ENCODE results near the gene GRID2. TPM values are rescaled to one million over a fixed set of nuclear protein-coding genes. Genes with fewer than 3 reads are reported as not detected.

GRID2 gene
- polyA plus RNA-seq, 1 donor (not counting 4 experiments of a cell fraction or from before 2014, with no cell fraction given): not detected

- H2AFZ ChIP-seq (ENCODE audit: control insufficient read depth, low read length): no peak overlapping the region
- TF ChIP-seq EZH2 (IDR thresholded peaks at IDR 0.05; ENCODE audit: low read length): no peak
- TF ChIP-seq, protein P1, sequence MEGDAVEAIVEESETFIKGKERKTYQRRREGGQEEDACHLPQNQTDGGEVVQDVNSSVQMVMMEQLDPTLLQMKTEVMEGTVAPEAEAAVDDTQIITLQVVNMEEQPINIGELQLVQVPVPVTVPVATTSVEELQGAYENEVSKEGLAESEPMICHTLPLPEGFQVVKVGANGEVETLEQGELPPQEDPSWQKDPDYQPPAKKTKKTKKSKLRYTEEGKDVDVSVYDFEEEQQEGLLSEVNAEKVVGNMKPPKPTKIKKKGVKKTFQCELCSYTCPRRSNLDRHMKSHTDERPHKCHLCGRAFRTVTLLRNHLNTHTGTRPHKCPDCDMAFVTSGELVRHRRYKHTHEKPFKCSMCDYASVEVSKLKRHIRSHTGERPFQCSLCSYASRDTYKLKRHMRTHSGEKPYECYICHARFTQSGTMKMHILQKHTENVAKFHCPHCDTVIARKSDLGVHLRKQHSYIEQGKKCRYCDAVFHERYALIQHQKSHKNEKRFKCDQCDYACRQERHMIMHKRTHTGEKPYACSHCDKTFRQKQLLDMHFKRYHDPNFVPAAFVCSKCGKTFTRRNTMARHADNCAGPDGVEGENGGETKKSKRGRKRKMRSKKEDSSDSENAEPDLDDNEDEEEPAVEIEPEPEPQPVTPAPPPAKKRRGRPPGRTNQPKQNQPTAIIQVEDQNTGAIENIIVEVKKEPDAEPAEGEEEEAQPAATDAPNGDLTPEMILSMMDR (optimal IDR thresholded peaks at IDR 0.05 in 1 of 3, IDR thresholded peaks at IDR 0.05 in 1 of 3, conservative IDR thresholded peaks at IDR 0.05 in 1 of 3; ENCODE audit: extremely low read depth in 1 of 3, insufficient read depth in 2 of 3, low read length in 3 of 3): no peak
- H4K20me1 ChIP-seq (ENCODE audit: control insufficient read depth, extremely low read depth, insufficient read depth, low read length): no peaks in the 10 kb centered on the region
- no peaks in the 10 kb centered on the region for H3K79me2 ChIP-seq (ENCODE audit: control insufficient read depth, insufficient read depth, low read length)
- dilution Hi-C loops (cut with MboI; ENCODE audit: extremely low pct_ligation_motif_present, low sequenced_read_pairs): no loop called here
- H3K4me2 ChIP-seq (ENCODE audit: control insufficient read depth, extremely low read depth, insufficient read depth, low read depth, low read length): no peak overlapping the region
- no peaks in the 10 kb centered on the region for H3K27me3 ChIP-seq (ENCODE audit: control insufficient read depth, extremely low read depth, insufficient read depth, low read length)
- H3K9me3 ChIP-seq (ENCODE audit: control insufficient read depth, low read depth, low read length): no peaks in the 10 kb centered on the region
- no peak overlapping the region for H3K27ac ChIP-seq (ENCODE audit: control insufficient read depth, insufficient read depth, low read length)
- no peak overlapping the region for H3K4me3 ChIP-seq (ENCODE audit: control insufficient read depth in 2 of 3, extremely low read depth in 1 of 3, insufficient read depth in 2 of 3, low read depth in 1 of 3, low read length in 3 of 3)
- DNase-seq (ENCODE audit: low read depth, low spot score) (no peak), FAIRE-seq (no peak)
- H3K4me1 ChIP-seq (ENCODE audit: control insufficient read depth, extremely low read depth, insufficient read depth, low read length): no peaks in the 10 kb centered on the region
- H3K9ac ChIP-seq (ENCODE audit: control insufficient read depth, extremely low read depth, insufficient read depth, low read length): no peak overlapping the region
- H3K9me1 ChIP-seq (ENCODE audit: control insufficient read depth, extremely low read depth, insufficient read depth, low read length): no peaks in the 10 kb centered on the region
- no peaks in the 10 kb centered on the region for H3K36me3 ChIP-seq (ENCODE audit: control insufficient read depth in 2 of 2, extremely low read depth in 1 of 2, insufficient read depth in 2 of 2, low read length in 2 of 2)
Measured at GRCh38 chr4:93475730-93476129, 1172.0 kb downstream of the GRID2 start.

- Histone ChIP-seq H3K4me3 (ENCODE audit: control insufficient read depth in 2 of 3, extremely low read depth in 1 of 3, insufficient read depth in 2 of 3, low read depth in 1 of 3, low read length in 3 of 3) (no peak overlapping the region), H3K4me1 (ENCODE audit: control insufficient read depth, extremely low read depth, insufficient read depth, low read length) (no peaks in the 10 kb centered on the region), H4K20me1 (ENCODE audit: control insufficient read depth, extremely low read depth, insufficient read depth, low read length) (no peaks in the 10 kb centered on the region), H3K9me3 (ENCODE audit: control insufficient read depth, low read depth, low read length) (no peaks in the 10 kb centered on the region), H3K9me1 (ENCODE audit: control insufficient read depth, extremely low read depth, insufficient read depth, low read length) (no peaks in the 10 kb centered on the region), H3K79me2 (ENCODE audit: control insufficient read depth, insufficient read depth, low read length) (no peaks in the 10 kb centered on the region), H3K36me3 (ENCODE audit: control insufficient read depth in 2 of 2, extremely low read depth in 1 of 2, insufficient read depth in 2 of 2, low read length in 2 of 2) (no peaks in the 10 kb centered on the region), H2AFZ (ENCODE audit: control insufficient read depth, low read length) (no peak overlapping the region), H3K27me3 (ENCODE audit: control insufficient read depth, extremely low read depth, insufficient read depth, low read length) (no peaks in the 10 kb centered on the region), H3K27ac (ENCODE audit: control insufficient read depth, insufficient read depth, low read length) (no peak overlapping the region), H3K9ac (ENCODE audit: control insufficient read depth, extremely low read depth, insufficient read depth, low read length) (no peak overlapping the region), H3K4me2 (ENCODE audit: control insufficient read depth, extremely low read depth, insufficient read depth, low read depth, low read length) (no peak overlapping the region)
- FAIRE-seq (no peak), DNase-seq (ENCODE audit: low read depth, low spot score) (no peak)
- no peak for TF ChIP-seq EZH2 (IDR thresholded peaks at IDR 0.05; ENCODE audit: low read length)
- TF ChIP-seq, protein P1 (optimal IDR thresholded peaks at IDR 0.05 in 1 of 3, IDR thresholded peaks at IDR 0.05 in 1 of 3, conservative IDR thresholded peaks at IDR 0.05 in 1 of 3; ENCODE audit: extremely low read depth in 1 of 3, insufficient read depth in 2 of 3, low read length in 3 of 3): no peak
- dilution Hi-C loops (cut with MboI; ENCODE audit: extremely low pct_ligation_motif_present, low sequenced_read_pairs): no loop called here
Measured at GRCh38 chr4:93478805-93479204, 1175.0 kb downstream of the GRID2 start.
